GM12878 (cell line): ENCODE results near the gene IFIH1. TPM values are rescaled to one million over a fixed set of nuclear protein-coding genes. Genes with fewer than 3 reads are reported as not detected.
A peak's percentile ranks its signal among the peaks of the same experiment; 100 is the strongest.

ENCODE experiments used
- ATAC-seq: fragments of 200-7000 bp; cut with Tn5 transposase; 3 replicates; pipeline ENCODE4 v1.9.1; 2020; ENCODE audit warnings: mild to moderate bottlenecking, moderate library complexity
- BruUV-seq: library from RNA; stranded (reverse); fragments of 400-500 nt; replicated peaks from 2 replicates; lab custom pipeline; 2021; lab: Mats Ljungman, UMichigan
- CTCF ChIA-PET: fragments of 300-600 bp; sonication (Branson Sonifier 250); formaldehyde crosslinking; extraction: SDS; loops from one replicate; lab custom pipeline; 2021; ENCODE audit warnings: inconsistent platforms; lab: Yijun Ruan, JAX
- POLR2A ChIA-PET: fragments of 350-600 bp; formaldehyde crosslinking; extraction: SDS; loops from one replicate; lab custom pipeline; 2021; ENCODE audit warnings: inconsistent platforms; lab: Charles Lee
- RAD21 ChIA-PET: fragments of 300-600 bp; sonication (Branson Sonifier 250); formaldehyde crosslinking; loops from one replicate; lab custom pipeline; 2023; ENCODE audit warnings: antibody characterized with exemption; ENCODE audit not compliant: unreplicated experiment; lab: Charles Lee
- SMC1A ChIA-PET: fragments of 300-600 bp; sonication (Branson Sonifier 250); formaldehyde crosslinking; loops from one replicate; lab custom pipeline; 2023; ENCODE audit not compliant: unreplicated experiment, uncharacterized antibody; lab: Charles Lee
- DNase-seq: peaks from one replicate; pipeline ENCODE4 v3.0.0-alpha.2; 2011; ENCODE audit warnings: low read depth, low spot score
- FAIRE-seq: peaks from 3 replicates; lab custom pipeline; 2011; peaks lifted over from hg19 to GRCh38; lab: Jason Lieb, UNC
- H2AFZ ChIP-seq: 2 replicates; pipeline ENCODE4 v1.6.0; 2011; ENCODE audit warnings: low read depth, low read length, control low read depth; ENCODE audit not compliant: control insufficient read depth
- H3K27ac ChIP-seq: 2 replicates; pipeline ENCODE4 v1.5.1; 2011; ENCODE audit warnings: control low read depth; ENCODE audit not compliant: control insufficient read depth, insufficient read depth
- H3K27me3 ChIP-seq, 2 experiments: replicated peaks in 1 of 2; 2 replicates each; pipeline versions ENCODE4 v1.6.0 to v1.6.1; 2011; ENCODE audit warnings: low read length in 1 of 2; ENCODE audit not compliant: control insufficient read depth in 2 of 2, insufficient read depth in 2 of 2
- H3K36me3 ChIP-seq, 2 experiments: 2 replicates each; pipeline ENCODE4 v1.5.1; 2011; ENCODE audit warnings: low read length in 1 of 2; ENCODE audit not compliant: control insufficient read depth in 2 of 2, insufficient read depth in 2 of 2
- H3K4me1 ChIP-seq: 2 replicates; pipeline ENCODE4 v1.6.1; 2011; ENCODE audit warnings: mild to moderate bottlenecking, low read length, moderate library complexity, mixed read lengths; ENCODE audit not compliant: control insufficient read depth, insufficient read depth
- H3K4me2 ChIP-seq: 2 replicates; pipeline ENCODE4 v1.6.0; 2011; ENCODE audit warnings: control low read depth; ENCODE audit not compliant: control insufficient read depth, insufficient read depth
- H3K4me3 ChIP-seq: fragments of 200-600 bp; sonication (generic); 2 replicates; pipeline ENCODE4 v1.5.1; 2016
- H3K79me2 ChIP-seq: 2 replicates; pipeline ENCODE4 v1.6.0; 2011; ENCODE audit warnings: low read length; ENCODE audit not compliant: control insufficient read depth, insufficient read depth
- H3K9ac ChIP-seq: 2 replicates; pipeline ENCODE4 v1.8.0; 2011; ENCODE audit warnings: low read length, control low read depth, mixed read lengths; ENCODE audit not compliant: control insufficient read depth, insufficient read depth
- H3K9me3 ChIP-seq: replicated peaks from 3 replicates; pipeline ENCODE4 v1.5.1; 2011; ENCODE audit warnings: mild to moderate bottlenecking, low read length; ENCODE audit not compliant: control insufficient read depth, insufficient read depth
- H4K20me1 ChIP-seq: 2 replicates; pipeline ENCODE4 v1.6.0; 2011; ENCODE audit not compliant: control insufficient read depth, insufficient read depth
- CHD2 ChIP-seq: IDR thresholded peaks from 2 replicates; pipeline ENCODE4 v1.6.1; 2011; ENCODE audit warnings: low read depth, low read length, improper control_type of control experiment, borderline replicate concordance
- DPF2 ChIP-seq: fragments of 450-650 bp; IDR thresholded peaks from 2 replicates; pipeline ENCODE4 v1.6.1; 2017; ENCODE audit warnings: mild to moderate bottlenecking
- EP300 ChIP-seq, 2 experiments: fragments of 150-350 bp in 1 of 2; IDR thresholded peaks; 2 replicates each; pipeline ENCODE4 v1.6.1; 2011 to 2012; ENCODE audit warnings: low read depth in 2 of 2, low read length in 2 of 2, borderline replicate concordance in 1 of 2, improper control_type of control experiment in 1 of 2, inconsistent platforms in 1 of 2; ENCODE audit not compliant: control insufficient read depth in 1 of 2
- GABPA ChIP-seq: IDR thresholded peaks from 2 replicates; pipeline ENCODE4 v1.6.1; 2014; ENCODE audit warnings: antibody characterized with exemption, low read depth, mild to moderate bottlenecking, inconsistent platforms
- KLF5 ChIP-seq: fragments of 450-650 bp; IDR thresholded peaks from 2 replicates; pipeline ENCODE4 v1.6.1; 2014; ENCODE audit warnings: mild to moderate bottlenecking; ENCODE audit not compliant: partially characterized antibody
- MXI1 ChIP-seq: fragments of 150-350 bp; IDR thresholded peaks from 2 replicates; pipeline ENCODE4 v1.6.1; 2011; ENCODE audit warnings: low read depth, mild to moderate bottlenecking, inconsistent platforms, low read length, improper control_type of control experiment
- NBN ChIP-seq: fragments of 450-650 bp; IDR thresholded peaks from 2 replicates; pipeline ENCODE4 v1.6.1; 2016
- RBBP5 ChIP-seq: fragments of 200-600 bp; sonication (generic); conservative IDR thresholded peaks from 2 replicates; pipeline ENCODE4 v1.6.1; 2016
- SMARCA5 ChIP-seq: fragments of 450-650 bp; IDR thresholded peaks from 2 replicates; pipeline ENCODE4 v1.6.1; 2017; ENCODE audit warnings: mild to moderate bottlenecking
- SPI1 ChIP-seq: IDR thresholded peaks from 2 replicates; pipeline ENCODE4 v1.6.1; 2011; ENCODE audit warnings: low read depth, mild to moderate bottlenecking, low read length, moderate library complexity, borderline replicate concordance; ENCODE audit not compliant: insufficient read depth
- SUPT20H ChIP-seq: IDR thresholded peaks from 2 replicates; pipeline ENCODE4 v1.6.1; 2011; ENCODE audit warnings: low read depth, mild to moderate bottlenecking, low read length, moderate library complexity, borderline replicate concordance; ENCODE audit not compliant: control insufficient read depth
- TARDBP ChIP-seq: IDR thresholded peaks from 2 replicates; pipeline ENCODE4 v1.6.1; 2016; ENCODE audit warnings: borderline replicate concordance
- ZNF274 ChIP-seq: IDR thresholded peaks from one replicate; pipeline ENCODE4 v1.8.0; 2011; ENCODE audit not compliant: insufficient read length, insufficient read depth
- WGBS: methylation state at CpG from one replicate; pipeline ENCODE4 v1.1.6; 2016; ENCODE audit warnings: low lambda C conversion rate; ENCODE audit not compliant: insufficient replicate concordance, insufficient coverage; ENCODE audit errors: missing lambda C conversion rate; 5-methylcytosine and 5-hydroxymethylcytosine counted together
- in situ Hi-C: fragments of 300-500 bp; cut with MboI; formaldehyde crosslinking; loops from 9 replicates; pipeline ENCODE4 v1.14.3; 2018; ENCODE audit warnings: mixed read lengths
- intact Hi-C: fragments of 100-400 bp; cut with micrococcal nuclease; formaldehyde crosslinking; loops from one replicate; pipeline ENCODE4 v1.14.2; 2022; ENCODE audit not compliant: unreplicated experiment
- polyA plus RNA-seq, 11 experiments: library from polyadenylated mRNA; depleted of rRNA in 4 of 11; unstranded in 6 of 11; stranded (reverse) in 5 of 11; fragments of >200 nt; fragmentation: Nextera tagmentation in 4 of 11; fragmentation: Illumina TruSeq in 1 of 11; extraction: Ambion mirVana in 4 of 11; extraction: Trizol in 1 of 11; gene quantifications; 1 replicate in 1 of 11; 2 replicates in 10 of 11; pipeline versions ENCODE4 v1.2.1 to v1.2.3, GENCODE V29; 2011 to 2016; ENCODE audit warnings: inconsistent platforms in 2 of 11, missing spikeins in 2 of 11, low read depth in 1 of 11
- total RNA-seq, 4 experiments: library from RNA; depleted of rRNA in 3 of 4; stranded (reverse); fragments of >200 nt in 3 of 4; fragmentation: Illumina TruSeq in 1 of 4; extraction: Trizol in 1 of 4; gene quantifications; 2 replicates each; pipeline versions ENCODE4 v1.2.1 to v1.2.3, GENCODE V29; 2013 to 2021
- TF ChIP-seq, protein P1 (sequence below): IDR thresholded peaks from 2 replicates; pipeline ENCODE4 v1.6.1; 2012; ENCODE audit warnings: low read length, inconsistent platforms
- TF ChIP-seq, protein P2 (sequence below): fragments of 450-650 bp; formaldehyde crosslinking; IDR thresholded peaks from 2 replicates; pipeline ENCODE4 v1.4.0; 2020; ENCODE audit warnings: mild to moderate bottlenecking, moderate library complexity

The IFIH1 gene
- total and polyA plus RNA-seq, 10 of the 15 experiments (the other 5 are each of a cell fraction or from before 2014, with no cell fraction given): 12.5 to 40.9 (median 28.8) TPM

DNA sequence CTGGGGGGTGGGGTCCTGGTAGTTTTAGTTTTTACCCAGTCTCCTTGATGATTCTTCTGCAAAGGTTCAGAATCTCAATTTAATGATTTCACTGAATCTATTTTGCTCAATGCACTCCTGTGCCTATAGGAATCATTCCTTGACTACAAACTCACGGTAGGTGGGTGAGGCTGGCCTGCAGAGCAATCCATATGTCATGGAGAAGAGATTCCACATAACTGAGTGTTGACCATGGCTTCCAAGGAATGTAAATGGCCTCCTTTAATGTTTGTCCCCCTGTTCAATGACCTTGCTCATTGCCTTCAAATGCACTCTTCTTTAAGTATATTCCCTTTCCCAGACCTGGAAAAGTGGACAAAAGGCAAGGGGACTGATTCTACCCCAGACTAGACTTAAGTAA is 87.7 kb downstream of the IFIH1 start:
- intact Hi-C loops: no loop called here
- Histone ChIP-seq H3K9me3 (no peaks in the 10 kb centered on the region), H2AFZ (no peak overlapping the region), H3K27me3 (no peaks in the 10 kb centered on the region), H3K27ac (no peak overlapping the region), H3K4me2 (no peak overlapping the region), H3K4me3 (no peak overlapping the region), H3K36me3 (no peaks in the 10 kb centered on the region), H3K4me1 (no peaks in the 10 kb centered on the region), H3K9ac (no peak overlapping the region), H4K20me1 (no peaks in the 10 kb centered on the region), H3K79me2 (no peaks in the 10 kb centered on the region)
- TF ChIP-seq, protein P1, sequence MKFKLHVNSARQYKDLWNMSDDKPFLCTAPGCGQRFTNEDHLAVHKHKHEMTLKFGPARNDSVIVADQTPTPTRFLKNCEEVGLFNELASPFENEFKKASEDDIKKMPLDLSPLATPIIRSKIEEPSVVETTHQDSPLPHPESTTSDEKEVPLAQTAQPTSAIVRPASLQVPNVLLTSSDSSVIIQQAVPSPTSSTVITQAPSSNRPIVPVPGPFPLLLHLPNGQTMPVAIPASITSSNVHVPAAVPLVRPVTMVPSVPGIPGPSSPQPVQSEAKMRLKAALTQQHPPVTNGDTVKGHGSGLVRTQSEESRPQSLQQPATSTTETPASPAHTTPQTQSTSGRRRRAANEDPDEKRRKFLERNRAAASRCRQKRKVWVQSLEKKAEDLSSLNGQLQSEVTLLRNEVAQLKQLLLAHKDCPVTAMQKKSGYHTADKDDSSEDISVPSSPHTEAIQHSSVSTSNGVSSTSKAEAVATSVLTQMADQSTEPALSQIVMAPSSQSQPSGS: no peak
- no peak for TF ChIP-seq MXI1
- no peak for TF ChIP-seq EP300 (IDR thresholded peaks at IDR 0.05; ENCODE audit: borderline replicate concordance in 1 of 2, control insufficient read depth in 1 of 2, low read depth in 2 of 2, low read length in 2 of 2)
- no peak for TF ChIP-seq RBBP5
- no peak for TF ChIP-seq TARDBP
- TF ChIP-seq NBN: no peak
- TF ChIP-seq DPF2: no peak
- TF ChIP-seq SPI1: no peak
- no peak for TF ChIP-seq CHD2
- TF ChIP-seq, protein P2, sequence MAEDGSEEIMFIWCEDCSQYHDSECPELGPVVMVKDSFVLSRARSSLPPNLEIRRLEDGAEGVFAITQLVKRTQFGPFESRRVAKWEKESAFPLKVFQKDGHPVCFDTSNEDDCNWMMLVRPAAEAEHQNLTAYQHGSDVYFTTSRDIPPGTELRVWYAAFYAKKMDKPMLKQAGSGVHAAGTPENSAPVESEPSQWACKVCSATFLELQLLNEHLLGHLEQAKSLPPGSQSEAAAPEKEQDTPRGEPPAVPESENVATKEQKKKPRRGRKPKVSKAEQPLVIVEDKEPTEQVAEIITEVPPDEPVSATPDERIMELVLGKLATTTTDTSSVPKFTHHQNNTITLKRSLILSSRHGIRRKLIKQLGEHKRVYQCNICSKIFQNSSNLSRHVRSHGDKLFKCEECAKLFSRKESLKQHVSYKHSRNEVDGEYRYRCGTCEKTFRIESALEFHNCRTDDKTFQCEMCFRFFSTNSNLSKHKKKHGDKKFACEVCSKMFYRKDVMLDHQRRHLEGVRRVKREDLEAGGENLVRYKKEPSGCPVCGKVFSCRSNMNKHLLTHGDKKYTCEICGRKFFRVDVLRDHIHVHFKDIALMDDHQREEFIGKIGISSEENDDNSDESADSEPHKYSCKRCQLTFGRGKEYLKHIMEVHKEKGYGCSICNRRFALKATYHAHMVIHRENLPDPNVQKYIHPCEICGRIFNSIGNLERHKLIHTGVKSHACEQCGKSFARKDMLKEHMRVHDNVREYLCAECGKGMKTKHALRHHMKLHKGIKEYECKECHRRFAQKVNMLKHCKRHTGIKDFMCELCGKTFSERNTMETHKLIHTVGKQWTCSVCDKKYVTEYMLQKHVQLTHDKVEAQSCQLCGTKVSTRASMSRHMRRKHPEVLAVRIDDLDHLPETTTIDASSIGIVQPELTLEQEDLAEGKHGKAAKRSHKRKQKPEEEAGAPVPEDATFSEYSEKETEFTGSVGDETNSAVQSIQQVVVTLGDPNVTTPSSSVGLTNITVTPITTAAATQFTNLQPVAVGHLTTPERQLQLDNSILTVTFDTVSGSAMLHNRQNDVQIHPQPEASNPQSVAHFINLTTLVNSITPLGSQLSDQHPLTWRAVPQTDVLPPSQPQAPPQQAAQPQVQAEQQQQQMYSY (CRISPR knock-in tag): no peak
- TF ChIP-seq GABPA: no peak
- TF ChIP-seq ZNF274: no peak
- no peak for TF ChIP-seq SMARCA5
- TF ChIP-seq SUPT20H: no peak
- TF ChIP-seq KLF5: no peak
- 0% methylated on average over 1 of the region's 1 CpG for WGBS
- ChIA-PET RAD21 (interaction anchor here (1.6 kb wide), 1 partner anchor 103 kb away, joined by 3 read pairs; no protein-coding TSS in a partner anchor), CTCF (interaction anchor here (0.9 to 3.7 kb wide), 5 partner anchors 10 to 67 kb away, joined by 3 to 34 read pairs (median 10); no protein-coding TSS in a partner anchor), SMC1A (interaction anchor here (0.6 to 2.0 kb wide), 5 partner anchors 9 to 66 kb away, joined by 3 to 5 read pairs (median 3); no protein-coding TSS in a partner anchor), POLR2A (no interaction called here)
- DNase-seq (no peak), ATAC-seq (no peak), FAIRE-seq (peak; percentile 7)
- no TSS peak for BruUV-seq
- in situ Hi-C loops: no loop called here
